ENCODE measurements around the gene UVRAG. TPM values are rescaled to one million over a fixed set of nuclear protein-coding genes. Genes with fewer than 3 reads are reported as not detected.

Gene UVRAG
- total and polyA plus RNA-seq, 4 donors = 4.4 to 15.1 (median 10.0) TPM

DNA sequence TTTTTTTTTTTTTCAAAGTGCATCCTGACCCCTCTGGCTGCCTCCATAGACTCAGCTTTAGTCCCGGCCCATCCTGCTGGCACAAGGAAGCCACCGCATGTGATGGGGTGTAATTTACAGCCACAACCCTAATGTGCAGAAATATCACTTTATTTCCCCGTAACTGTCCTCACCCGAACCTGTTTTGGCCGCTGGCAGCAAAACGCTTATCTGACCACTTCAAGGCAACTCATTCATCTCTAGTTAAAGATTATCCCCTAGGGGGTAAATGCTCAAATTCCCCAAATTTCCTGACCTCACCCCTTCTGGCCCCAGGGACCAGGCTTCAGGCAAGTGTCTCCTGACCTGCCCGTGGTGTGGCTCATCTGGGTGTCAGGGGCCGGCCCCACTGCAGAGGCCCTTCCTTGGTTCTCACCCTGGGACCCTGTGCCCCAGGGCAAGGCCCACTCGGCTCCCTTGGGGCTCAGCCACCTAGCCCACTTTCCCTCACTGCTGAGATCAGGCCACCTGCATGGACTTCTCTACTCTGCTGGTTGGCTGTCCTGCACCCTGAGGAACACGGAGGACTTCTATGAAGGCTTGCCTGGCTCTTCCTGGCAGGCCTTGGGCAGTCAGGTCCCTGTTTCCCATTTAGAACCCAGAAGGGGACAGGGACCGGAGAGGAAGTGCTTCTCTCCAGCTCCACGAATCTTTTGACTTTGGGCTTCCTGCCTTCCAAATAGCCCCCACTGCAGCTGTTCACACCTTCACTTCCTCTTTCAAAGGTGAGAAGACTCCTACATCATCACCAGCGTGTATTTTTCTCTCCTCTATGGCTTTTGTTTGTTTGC is 337.9 kb downstream of the UVRAG start:
- DNase-seq (ENCODE audit: low spot score) = no peak
- WGBS = 55% methylated on average over 13 of the region's 13 CpGs
- Histone ChIP-seq H3K9me3 (ENCODE audit: control insufficient read depth in 4 of 4, low read length in 3 of 4) (no peaks in the 10 kb centered on the region), H3K36me3 (ENCODE audit: control insufficient read depth in 4 of 4, insufficient read depth in 3 of 4, low read depth in 1 of 4, low read length in 3 of 4) (no peaks in the 10 kb centered on the region), H3K4me3 (ENCODE audit: low read depth in 1 of 3, low read length in 3 of 3) (peak overlapping the region in 1 of 3 donors; percentile 43), H3K4me1 (ENCODE audit: control insufficient read depth in 4 of 4, insufficient read depth in 4 of 4, low read length in 3 of 4) (peaks cover 0 to 9% (median 5%) of the 10 kb centered on the region in 4 donors), H3K27me3 (ENCODE audit: control insufficient read depth in 4 of 4, insufficient read depth in 4 of 4, low read length in 3 of 4) (no peaks in the 10 kb centered on the region), H3K9ac (ENCODE audit: low read depth in 1 of 2, low read length in 2 of 2) (no peak overlapping the region), H3K27ac (ENCODE audit: low read depth in 1 of 2, low read length in 2 of 2) (no peak overlapping the region)
- TF ChIP-seq, protein P1, sequence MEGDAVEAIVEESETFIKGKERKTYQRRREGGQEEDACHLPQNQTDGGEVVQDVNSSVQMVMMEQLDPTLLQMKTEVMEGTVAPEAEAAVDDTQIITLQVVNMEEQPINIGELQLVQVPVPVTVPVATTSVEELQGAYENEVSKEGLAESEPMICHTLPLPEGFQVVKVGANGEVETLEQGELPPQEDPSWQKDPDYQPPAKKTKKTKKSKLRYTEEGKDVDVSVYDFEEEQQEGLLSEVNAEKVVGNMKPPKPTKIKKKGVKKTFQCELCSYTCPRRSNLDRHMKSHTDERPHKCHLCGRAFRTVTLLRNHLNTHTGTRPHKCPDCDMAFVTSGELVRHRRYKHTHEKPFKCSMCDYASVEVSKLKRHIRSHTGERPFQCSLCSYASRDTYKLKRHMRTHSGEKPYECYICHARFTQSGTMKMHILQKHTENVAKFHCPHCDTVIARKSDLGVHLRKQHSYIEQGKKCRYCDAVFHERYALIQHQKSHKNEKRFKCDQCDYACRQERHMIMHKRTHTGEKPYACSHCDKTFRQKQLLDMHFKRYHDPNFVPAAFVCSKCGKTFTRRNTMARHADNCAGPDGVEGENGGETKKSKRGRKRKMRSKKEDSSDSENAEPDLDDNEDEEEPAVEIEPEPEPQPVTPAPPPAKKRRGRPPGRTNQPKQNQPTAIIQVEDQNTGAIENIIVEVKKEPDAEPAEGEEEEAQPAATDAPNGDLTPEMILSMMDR (IDR thresholded peaks at IDR 0.05; ENCODE audit: low read depth, low read length, missing input control) = peak; percentile 2
- TF ChIP-seq JUND (IDR thresholded peaks at IDR 0.05) = no peak

DNA sequence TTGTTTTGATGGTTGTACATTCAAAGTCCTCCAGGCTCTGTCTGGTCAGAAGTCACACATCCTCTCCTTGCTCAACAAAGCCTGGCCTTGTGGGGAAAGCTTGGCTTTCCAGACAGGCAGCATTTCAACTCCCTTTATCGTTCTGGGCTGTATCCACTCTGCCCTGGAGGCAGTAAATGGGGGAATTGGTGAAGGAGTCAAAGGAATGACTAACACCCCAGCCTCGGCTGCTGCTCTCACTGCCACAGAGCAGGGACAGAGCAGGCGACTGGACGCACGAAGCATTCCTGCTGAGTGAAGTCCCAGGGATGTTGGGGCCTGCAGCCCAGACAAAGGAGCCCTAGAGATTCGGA is 338.5 kb downstream of the UVRAG start:
- TF ChIP-seq EGR1 (IDR thresholded peaks at IDR 0.05; ENCODE audit: low read depth in 2 of 2) = no peak
- no peak for TF ChIP-seq NR2F2 (IDR thresholded peaks at IDR 0.05)
- TF ChIP-seq, protein P2, sequence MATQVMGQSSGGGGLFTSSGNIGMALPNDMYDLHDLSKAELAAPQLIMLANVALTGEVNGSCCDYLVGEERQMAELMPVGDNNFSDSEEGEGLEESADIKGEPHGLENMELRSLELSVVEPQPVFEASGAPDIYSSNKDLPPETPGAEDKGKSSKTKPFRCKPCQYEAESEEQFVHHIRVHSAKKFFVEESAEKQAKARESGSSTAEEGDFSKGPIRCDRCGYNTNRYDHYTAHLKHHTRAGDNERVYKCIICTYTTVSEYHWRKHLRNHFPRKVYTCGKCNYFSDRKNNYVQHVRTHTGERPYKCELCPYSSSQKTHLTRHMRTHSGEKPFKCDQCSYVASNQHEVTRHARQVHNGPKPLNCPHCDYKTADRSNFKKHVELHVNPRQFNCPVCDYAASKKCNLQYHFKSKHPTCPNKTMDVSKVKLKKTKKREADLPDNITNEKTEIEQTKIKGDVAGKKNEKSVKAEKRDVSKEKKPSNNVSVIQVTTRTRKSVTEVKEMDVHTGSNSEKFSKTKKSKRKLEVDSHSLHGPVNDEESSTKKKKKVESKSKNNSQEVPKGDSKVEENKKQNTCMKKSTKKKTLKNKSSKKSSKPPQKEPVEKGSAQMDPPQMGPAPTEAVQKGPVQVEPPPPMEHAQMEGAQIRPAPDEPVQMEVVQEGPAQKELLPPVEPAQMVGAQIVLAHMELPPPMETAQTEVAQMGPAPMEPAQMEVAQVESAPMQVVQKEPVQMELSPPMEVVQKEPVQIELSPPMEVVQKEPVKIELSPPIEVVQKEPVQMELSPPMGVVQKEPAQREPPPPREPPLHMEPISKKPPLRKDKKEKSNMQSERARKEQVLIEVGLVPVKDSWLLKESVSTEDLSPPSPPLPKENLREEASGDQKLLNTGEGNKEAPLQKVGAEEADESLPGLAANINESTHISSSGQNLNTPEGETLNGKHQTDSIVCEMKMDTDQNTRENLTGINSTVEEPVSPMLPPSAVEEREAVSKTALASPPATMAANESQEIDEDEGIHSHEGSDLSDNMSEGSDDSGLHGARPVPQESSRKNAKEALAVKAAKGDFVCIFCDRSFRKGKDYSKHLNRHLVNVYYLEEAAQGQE (IDR thresholded peaks at IDR 0.05) = no peak
- no peak for TF ChIP-seq HNF4A (conservative IDR thresholded peaks at IDR 0.05)
- no peak for TF ChIP-seq YY1 (IDR thresholded peaks at IDR 0.05)
- TF ChIP-seq, protein P1 (IDR thresholded peaks at IDR 0.05; ENCODE audit: low read depth, low read length, missing input control) = no peak
- TF ChIP-seq FOXA1 (IDR thresholded peaks at IDR 0.05) = no peak
- no peak for TF ChIP-seq FOXA2 (IDR thresholded peaks at IDR 0.05)
- TF ChIP-seq, protein P3, sequence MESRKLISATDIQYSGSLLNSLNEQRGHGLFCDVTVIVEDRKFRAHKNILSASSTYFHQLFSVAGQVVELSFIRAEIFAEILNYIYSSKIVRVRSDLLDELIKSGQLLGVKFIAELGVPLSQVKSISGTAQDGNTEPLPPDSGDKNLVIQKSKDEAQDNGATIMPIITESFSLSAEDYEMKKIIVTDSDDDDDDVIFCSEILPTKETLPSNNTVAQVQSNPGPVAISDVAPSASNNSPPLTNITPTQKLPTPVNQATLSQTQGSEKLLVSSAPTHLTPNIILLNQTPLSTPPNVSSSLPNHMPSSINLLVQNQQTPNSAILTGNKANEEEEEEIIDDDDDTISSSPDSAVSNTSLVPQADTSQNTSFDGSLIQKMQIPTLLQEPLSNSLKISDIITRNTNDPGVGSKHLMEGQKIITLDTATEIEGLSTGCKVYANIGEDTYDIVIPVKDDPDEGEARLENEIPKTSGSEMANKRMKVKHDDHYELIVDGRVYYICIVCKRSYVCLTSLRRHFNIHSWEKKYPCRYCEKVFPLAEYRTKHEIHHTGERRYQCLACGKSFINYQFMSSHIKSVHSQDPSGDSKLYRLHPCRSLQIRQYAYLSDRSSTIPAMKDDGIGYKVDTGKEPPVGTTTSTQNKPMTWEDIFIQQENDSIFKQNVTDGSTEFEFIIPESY (IDR thresholded peaks at IDR 0.05) = no peak
- Histone ChIP-seq H3K27me3 (ENCODE audit: control insufficient read depth in 4 of 4, insufficient read depth in 4 of 4, low read length in 3 of 4) (no peaks in the 10 kb centered on the region), H3K36me3 (ENCODE audit: control insufficient read depth in 4 of 4, insufficient read depth in 3 of 4, low read depth in 1 of 4, low read length in 3 of 4) (no peaks in the 10 kb centered on the region), H3K4me1 (ENCODE audit: control insufficient read depth in 4 of 4, insufficient read depth in 4 of 4, low read length in 3 of 4) (peaks cover 0 to 9% (median 5%) of the 10 kb centered on the region in 4 donors), H3K4me3 (ENCODE audit: low read depth in 1 of 3, low read length in 3 of 3) (no peak overlapping the region), H3K27ac (ENCODE audit: low read depth in 1 of 2, low read length in 2 of 2) (no peak overlapping the region), H3K9me3 (ENCODE audit: control insufficient read depth in 4 of 4, low read length in 3 of 4) (no peaks in the 10 kb centered on the region), H3K9ac (ENCODE audit: low read depth in 1 of 2, low read length in 2 of 2) (no peak overlapping the region)
- WGBS = 85% methylated on average over 6 of the region's 6 CpGs
- DNase-seq (ENCODE audit: low spot score) = no peak
